Naive thymus-derived CD8-positive, alpha-beta T cell (primary cell): ENCODE measurements around the gene TAPBP. TPM values are rescaled to one million over a fixed set of nuclear protein-coding genes. Genes with fewer than 3 reads are reported as not detected.

ENCODE experiments used
- ATAC-seq, 2 donors: fragments of 150-1000 bp; cut with Tn5 transposase in 1 of 2; sonication (Bioruptor Pico), chemical (Tn5 transposase) in 1 of 2; 1 replicate in 1 of 2; 2 replicates in 1 of 2; pipeline ENCODE4 v1.10.0; 2021; ENCODE audit warnings: mild to moderate bottlenecking in 2 of 2, moderate library complexity in 2 of 2
- POLR2A ChIA-PET: fragments of 350-600 bp; sonication (Branson Sonifier 250); formaldehyde crosslinking; loops from one replicate; lab custom pipeline; 2021; ENCODE audit warnings: antibody characterized with exemption; lab: Charles Lee
- DNase-seq, 10 donors: peaks; one replicate each; pipeline versions ENCODE4 v3.0.0 to v3.0.0-alpha.2; 2020 to 2022
- H3K27ac Mint-ChIP-seq, 10 donors: one replicate each; pipeline ENCODE4 v1.8.0; 2020 to 2022; ENCODE audit warnings: mild to moderate bottlenecking in 10 of 10, mixed read lengths in 10 of 10, moderate library complexity in 4 of 10, inconsistent platforms in 1 of 10
- H3K27me3 Mint-ChIP-seq, 5 donors: one replicate each; pipeline ENCODE4 v1.8.0; 2021 to 2022; ENCODE audit warnings: mixed read lengths in 5 of 5
- H3K36me3 Mint-ChIP-seq, 3 donors: one replicate each; pipeline ENCODE4 v1.8.0; 2020 to 2022; ENCODE audit warnings: mixed read lengths in 3 of 3, mild to moderate bottlenecking in 2 of 3, inconsistent platforms in 1 of 3
- H3K4me1 Mint-ChIP-seq, 4 donors: one replicate each; pipeline ENCODE4 v1.8.0; 2021 to 2022; ENCODE audit warnings: mixed read lengths in 4 of 4
- H3K4me3 Mint-ChIP-seq, 10 donors: one replicate each; pipeline ENCODE4 v1.8.0; 2020 to 2022; ENCODE audit warnings: mild to moderate bottlenecking in 10 of 10, mixed read lengths in 10 of 10, moderate library complexity in 6 of 10, inconsistent platforms in 1 of 10
- H3K9me3 Mint-ChIP-seq, 9 donors: one replicate each; pipeline ENCODE4 v1.8.0; 2020 to 2022; ENCODE audit warnings: mixed read lengths in 9 of 9, mild to moderate bottlenecking in 3 of 9, inconsistent platforms in 1 of 9, moderate library complexity in 1 of 9
- polyA plus RNA-seq, 3 donors: library from polyadenylated mRNA; unstranded; fragments of 300-500 nt; fragmentation: Illumina TruSeq; gene quantifications; one replicate each; pipeline ENCODE4 v1.2.3, GENCODE V29; 2021
- total RNA-seq, 8 experiments: library from RNA in 2 of 8; stranded (reverse) in 2 of 8; gene quantifications; one replicate each; pipeline ENCODE4 v1.2.3 and lab custom pipeline; 2021 to 2026

TAPBP gene
- total and polyA plus RNA-seq, 5 experiments from 2014 or later: 212 to 372 (median 259) TPM

DNA sequence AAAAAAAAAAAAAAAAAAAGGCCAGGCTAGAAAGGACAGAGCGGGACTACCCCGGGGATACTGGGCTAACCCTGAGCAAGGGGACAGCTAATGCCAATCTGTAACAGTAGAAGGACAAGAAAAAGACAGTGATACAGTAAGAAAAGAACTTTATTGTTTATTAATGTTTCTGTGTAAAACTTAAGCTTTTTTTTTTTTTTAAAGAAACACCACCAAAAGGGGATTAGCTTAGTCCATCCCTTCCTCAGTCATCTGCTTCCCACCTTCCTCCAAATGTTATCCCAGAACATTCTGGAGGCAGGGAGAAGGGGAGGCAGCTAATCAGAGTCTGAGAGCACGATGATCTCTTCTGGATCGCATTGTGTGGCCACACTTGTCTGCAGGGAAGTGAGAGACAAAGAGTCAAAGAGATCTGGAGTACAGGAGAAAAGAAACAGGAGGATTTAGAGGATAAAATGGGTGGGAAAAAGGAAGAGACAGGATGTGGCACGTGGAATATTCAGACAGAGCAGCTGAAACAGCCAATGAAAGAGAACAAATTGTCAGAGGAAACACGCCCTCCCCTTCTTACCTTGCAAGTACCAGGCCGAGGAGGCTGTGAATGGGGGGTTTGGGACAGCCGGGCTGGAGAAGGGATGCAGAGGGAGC, 4.7 kb upstream of the TAPBP start:
- peak overlapping the region; percentile 95 to 100 (median 98) for H3K27ac Mint-ChIP-seq
- ATAC-seq (no peak), DNase-seq (no peak)
- peak overlapping the region; percentile 80 to 100 (median 99) for H3K4me3 Mint-ChIP-seq
- POLR2A ChIA-PET: interaction anchor here (0.5 to 5.3 kb wide), 21 partner anchors 8 to 474 kb away, joined by 3 to 141 read pairs (median 11); partner anchors contain the start of genes B3GALT4, PFDN6, RGL2 and RPS18
- peaks cover 0 to 45% (median 16%) of the 10 kb centered on the region in 3 donors for H3K36me3 Mint-ChIP-seq
- no peaks in the 10 kb centered on the region for H3K27me3 Mint-ChIP-seq
- H3K9me3 Mint-ChIP-seq: no peaks in the 10 kb centered on the region
- H3K4me1 Mint-ChIP-seq: peaks cover 41 to 90% (median 83%) of the 10 kb centered on the region in 4 donors

DNA sequence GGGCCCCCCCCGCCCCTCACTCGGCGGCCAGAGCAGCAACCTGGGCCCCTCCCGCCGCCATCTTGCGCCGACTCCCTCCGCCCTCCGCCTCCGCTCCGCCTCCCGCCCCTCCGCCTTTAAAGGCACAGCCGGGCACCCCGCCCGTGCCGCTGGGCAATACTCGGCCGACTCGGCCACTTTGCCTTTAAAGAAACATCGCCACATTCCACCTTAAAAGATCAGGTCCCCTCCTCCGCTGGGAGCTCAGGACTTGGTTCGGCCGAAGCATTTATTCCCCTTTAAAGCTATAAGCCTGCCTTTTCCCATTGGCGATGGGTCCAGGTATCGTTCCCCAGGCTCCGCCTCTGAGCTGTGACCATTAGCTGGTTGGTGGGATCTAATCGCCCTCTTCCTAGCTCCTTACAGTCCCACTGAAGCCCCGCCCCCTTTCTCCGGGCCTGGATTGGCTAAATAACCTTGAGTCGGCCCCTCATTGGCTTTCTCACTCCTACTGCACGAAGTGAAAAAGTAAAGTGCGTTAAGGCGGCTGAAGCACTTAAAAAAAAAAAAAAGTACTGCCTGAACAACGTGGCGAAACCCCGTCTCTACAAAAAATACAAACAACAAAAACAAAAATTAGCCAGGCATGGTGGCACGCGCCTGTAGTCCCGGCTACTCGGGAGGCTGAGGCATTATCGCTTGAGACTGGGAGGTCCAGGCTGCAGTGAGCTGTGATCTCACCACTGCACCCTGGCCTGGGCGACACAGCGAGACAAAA, 4.0 kb upstream of the TAPBP start, which contains the start of gene ZBTB22:
ZBTB22 (minus strand) TSS at position 76 of the 757 bp plus-strand sequence. CDS start 828 bp downstream, outside the sequence.
- POLR2A ChIA-PET: interaction anchor here (0.6 to 5.3 kb wide), 28 partner anchors 9 to 1689 kb away, joined by 3 to 141 read pairs (median 5); partner anchors contain the start of genes B3GALT4, PFDN6, RGL2 and RPS18
- no peaks in the 10 kb centered on the region for H3K27me3 Mint-ChIP-seq

DNA sequence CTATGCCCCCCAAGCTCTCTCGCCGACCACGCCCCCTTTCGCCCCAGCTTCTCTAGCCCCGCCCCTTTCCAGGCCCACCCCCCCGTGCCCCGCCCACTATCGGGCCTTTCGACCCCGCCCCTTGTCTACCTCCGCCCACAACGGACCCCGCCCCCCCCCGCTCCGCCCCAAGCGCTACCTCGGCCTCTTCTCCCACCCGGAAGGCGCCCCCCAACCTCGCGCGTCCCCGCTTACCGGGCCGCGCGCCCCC, 3.5 kb upstream of the TAPBP start:
- H3K27ac Mint-ChIP-seq: peak overlapping the region in 9 of 10 donors; percentile 86 to 100 (median 95)
- peaks cover 0 to 46% (median 17%) of the 10 kb centered on the region in 3 donors for H3K36me3 Mint-ChIP-seq
- no peak for DNase-seq
- H3K27me3 Mint-ChIP-seq: no peaks in the 10 kb centered on the region
- H3K4me1 Mint-ChIP-seq: peaks cover 36 to 88% (median 81%) of the 10 kb centered on the region in 4 donors
- POLR2A ChIA-PET: interaction anchor here (0.6 to 5.3 kb wide), 22 partner anchors 9 to 890 kb away, joined by 3 to 141 read pairs (median 8); partner anchors contain the start of genes B3GALT4, PFDN6, RGL2 and RPS18
- no peak for ATAC-seq
- H3K4me3 Mint-ChIP-seq: peak overlapping the region in 9 of 10 donors; percentile 67 to 100 (median 83)
- H3K9me3 Mint-ChIP-seq: no peaks in the 10 kb centered on the region

More for the DNA sequence above, 4.0 kb upstream of the TAPBP start, which contains the start of gene ZBTB22:
- peaks cover 36 to 87% (median 79%) of the 10 kb centered on the region in 4 donors for H3K4me1 Mint-ChIP-seq
- DNase-seq (peak; percentile 89 to 98 (median 94)), ATAC-seq (peak; percentile 59 to 62)
- H3K9me3 Mint-ChIP-seq: no peaks in the 10 kb centered on the region
- peak within 1 kb of the TSS in 9 of 10 donors; percentile 96 to 100 (median 99) for H3K4me3 Mint-ChIP-seq
- H3K27ac Mint-ChIP-seq: peak within 1 kb of the TSS; percentile 95 to 100 (median 98)
- peaks cover 0 to 45% (median 16%) of the 10 kb centered on the region in 3 donors for H3K36me3 Mint-ChIP-seq

DNA sequence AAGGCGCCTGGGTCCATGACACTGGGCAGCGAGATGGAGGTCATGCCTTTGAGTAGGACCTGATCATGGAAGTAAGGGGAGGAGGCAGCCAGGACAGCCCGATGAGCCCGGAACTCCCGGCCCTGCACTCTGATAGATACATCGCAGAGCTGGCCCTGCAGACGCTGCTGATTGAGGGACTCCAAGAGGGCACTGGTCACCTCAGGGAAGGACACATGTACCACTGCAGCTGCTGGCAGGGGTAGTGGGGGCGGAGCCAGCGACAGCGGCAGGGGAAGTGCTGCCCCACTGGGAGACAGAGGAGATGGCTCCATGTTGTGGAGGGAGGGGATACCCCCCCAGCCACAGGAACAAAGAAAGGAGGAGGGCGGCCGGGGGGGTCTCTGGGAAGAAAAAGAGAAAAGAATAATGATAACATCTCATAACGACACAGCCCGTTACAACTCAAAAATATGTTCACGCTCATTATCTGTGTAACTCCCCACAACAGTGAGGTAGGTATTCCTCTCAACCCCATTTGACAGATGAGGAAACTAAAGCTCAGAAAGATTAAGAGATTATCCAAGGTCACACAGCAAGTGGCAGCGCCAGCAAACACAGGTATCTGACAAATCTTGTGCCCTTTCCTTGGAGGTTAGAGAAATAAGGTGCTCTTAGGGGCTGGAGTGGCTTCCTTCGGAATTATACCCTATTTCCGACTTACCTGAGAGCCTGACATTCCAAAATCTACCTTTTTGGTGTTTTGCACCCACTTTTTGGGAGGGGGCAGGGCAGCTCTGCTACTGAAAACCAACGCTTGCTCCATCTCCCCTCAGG, 2.9 kb upstream of the TAPBP start:
- POLR2A ChIA-PET: interaction anchor here (0.8 to 5.3 kb wide), 18 partner anchors 10 to 472 kb away, joined by 3 to 141 read pairs (median 10); partner anchors contain the start of genes B3GALT4, PFDN6, RGL2 and RPS18
- no peaks in the 10 kb centered on the region for H3K27me3 Mint-ChIP-seq

DNA sequence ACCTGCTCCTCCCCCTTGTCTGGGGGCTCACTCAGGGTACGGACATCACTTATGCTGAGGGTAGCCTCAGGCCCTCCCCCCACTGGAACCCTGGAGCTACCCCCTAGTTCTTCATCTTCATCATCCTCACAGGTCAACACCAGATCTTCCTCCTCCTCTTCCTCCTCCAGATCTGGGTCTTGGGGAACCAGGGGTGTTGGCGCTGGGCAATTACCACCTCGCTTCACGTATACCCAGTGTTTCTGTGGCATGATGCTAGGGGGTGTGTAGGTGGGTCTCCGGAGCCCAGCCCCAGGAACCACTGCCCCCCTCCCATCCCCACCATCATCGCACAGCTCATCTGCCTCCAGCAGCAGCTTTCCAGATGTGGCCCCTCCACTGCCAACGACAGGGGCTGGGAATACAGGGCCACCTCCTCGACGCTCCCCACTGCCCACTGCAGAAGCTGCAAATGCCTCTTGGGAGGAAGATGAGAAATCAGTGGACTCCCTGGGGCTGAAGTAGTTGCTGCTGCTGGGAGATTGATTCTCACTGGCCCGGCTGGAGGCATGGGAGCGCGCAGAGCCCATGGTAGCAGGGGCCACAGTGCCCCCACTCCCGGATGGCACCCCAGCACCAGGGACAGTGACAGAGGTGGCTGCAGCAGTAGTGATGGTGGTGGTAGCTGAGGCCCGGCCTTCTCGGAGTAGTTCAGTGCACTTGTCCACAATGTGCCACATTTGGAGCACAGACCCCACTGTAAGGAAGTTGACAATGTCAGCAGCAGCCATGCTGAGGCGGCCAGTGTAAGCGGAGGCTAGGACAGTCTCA, 2.1 kb upstream of the TAPBP start:
- Mint-ChIP-seq H3K27ac (peak overlapping the region; percentile 83 to 100 (median 98)), H3K9me3 (no peaks in the 10 kb centered on the region), H3K36me3 (peaks cover 0 to 42% (median 18%) of the 10 kb centered on the region in 3 donors), H3K27me3 (no peaks in the 10 kb centered on the region), H3K4me3 (peak overlapping the region; percentile 70 to 100 (median 97)), H3K4me1 (peaks cover 29 to 85% (median 80%) of the 10 kb centered on the region in 4 donors)
- ATAC-seq (no peak), DNase-seq (no peak)
- POLR2A ChIA-PET: interaction anchor here (0.6 to 5.3 kb wide), 9 partner anchors 9 to 110 kb away, joined by 3 to 141 read pairs (median 4); partner anchors contain the start of genes PFDN6, RPS18, VPS52 and WDR46

More for the DNA sequence above, 2.9 kb upstream of the TAPBP start:
- ATAC-seq (no peak), DNase-seq (peak in 1 of 10 donors; percentile 63)
- Mint-ChIP-seq H3K27ac (peak overlapping the region; percentile 83 to 100 (median 96)), H3K36me3 (peaks cover 0 to 44% (median 18%) of the 10 kb centered on the region in 3 donors), H3K9me3 (no peaks in the 10 kb centered on the region), H3K4me1 (peaks cover 32 to 88% (median 82%) of the 10 kb centered on the region in 4 donors), H3K4me3 (peak overlapping the region in 9 of 10 donors; percentile 67 to 100 (median 76))

DNA sequence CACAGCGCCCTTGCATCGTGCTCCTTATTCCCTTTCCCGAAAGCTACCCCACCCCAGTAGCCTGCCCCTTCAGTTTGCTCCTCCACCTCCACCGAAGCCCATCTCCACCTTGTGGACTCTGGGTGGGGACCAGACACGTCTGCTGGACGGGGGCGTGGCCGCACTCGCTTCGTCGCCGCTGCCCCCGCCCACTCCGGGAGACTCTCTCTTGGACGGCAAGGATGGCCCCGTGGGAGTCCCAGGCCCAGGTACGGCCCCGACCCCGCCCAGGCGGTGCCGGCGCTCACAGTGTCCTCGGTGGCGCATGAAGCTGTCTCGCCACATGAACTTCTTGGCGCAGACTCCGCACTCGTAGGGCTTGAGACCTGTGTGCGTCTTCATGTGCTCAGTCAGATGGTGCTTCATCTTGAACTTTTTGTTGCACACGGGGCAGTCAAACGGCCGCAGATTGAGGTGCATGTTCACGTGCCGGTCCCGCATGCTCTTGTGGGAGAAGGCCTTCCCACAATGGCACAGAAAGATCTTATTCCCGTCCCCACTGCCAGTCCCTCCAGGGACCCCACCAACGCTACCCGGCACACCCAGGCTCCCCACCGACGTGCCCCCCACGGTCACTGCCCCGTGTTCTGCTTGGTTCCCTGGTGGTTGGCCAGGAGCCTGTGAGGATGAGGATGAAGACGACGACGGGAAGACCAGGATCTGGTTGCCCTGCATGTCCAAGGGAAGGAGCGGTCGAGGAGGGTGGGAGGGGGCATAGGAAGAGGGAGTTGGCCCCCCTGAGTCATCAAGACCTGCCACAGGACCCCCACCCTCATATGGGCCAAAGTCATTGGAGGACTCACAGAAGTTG, 1.3 kb upstream of the TAPBP start:
- Mint-ChIP-seq H3K4me3 (peak overlapping the region; percentile 95 to 100 (median 98)), H3K36me3 (peaks cover 0 to 41% (median 15%) of the 10 kb centered on the region in 3 donors), H3K4me1 (peaks cover 28 to 82% (median 74%) of the 10 kb centered on the region in 4 donors), H3K9me3 (no peaks in the 10 kb centered on the region), H3K27ac (peak overlapping the region; percentile 95 to 100 (median 98)), H3K27me3 (no peaks in the 10 kb centered on the region)
- DNase-seq (peak in 1 of 10 donors; percentile 21), ATAC-seq (no peak)
- POLR2A ChIA-PET: interaction anchor here (0.6 to 5.3 kb wide), 8 partner anchors 10 to 43 kb away, joined by 4 to 141 read pairs (median 4); partner anchors contain the start of genes PFDN6, RPS18, VPS52 and WDR46

DNA sequence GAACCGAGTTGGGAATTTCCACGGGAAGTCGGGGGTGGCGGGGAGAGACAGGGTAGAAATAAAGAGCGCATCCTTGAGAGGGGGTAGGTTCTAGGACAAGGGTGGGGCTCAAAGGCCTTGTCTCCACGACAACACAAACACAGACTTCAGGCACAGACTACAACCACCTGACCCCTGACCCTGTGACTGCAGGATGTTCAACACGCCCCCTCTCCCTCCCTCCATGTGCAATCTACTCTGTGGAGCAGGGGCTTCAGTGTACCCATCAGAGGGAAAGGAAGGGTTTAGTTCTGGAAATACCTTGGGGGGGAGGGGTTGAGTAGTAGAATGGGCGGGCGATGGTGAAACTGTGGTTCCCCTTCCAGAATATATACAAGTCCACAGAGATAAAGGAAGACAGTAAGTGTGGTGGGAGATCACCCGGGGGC, 651 bp upstream of the TAPBP start:
- ATAC-seq (peak; percentile 32 to 55), DNase-seq (peak; percentile 40 to 86 (median 75))
- POLR2A ChIA-PET: interaction anchor here (1.1 to 5.3 kb wide), 3 partner anchors 10 to 37 kb away, joined by 4 to 141 read pairs (median 30); partner anchors contain the start of gene B3GALT4
- Mint-ChIP-seq H3K27ac (peak overlapping the region; percentile 95 to 100 (median 98)), H3K4me3 (peak overlapping the region; percentile 95 to 99 (median 98)), H3K36me3 (peaks cover 0 to 41% (median 9%) of the 10 kb centered on the region in 3 donors), H3K27me3 (no peaks in the 10 kb centered on the region), H3K4me1 (peaks cover 22 to 75% (median 69%) of the 10 kb centered on the region in 4 donors), H3K9me3 (no peaks in the 10 kb centered on the region)

DNA sequence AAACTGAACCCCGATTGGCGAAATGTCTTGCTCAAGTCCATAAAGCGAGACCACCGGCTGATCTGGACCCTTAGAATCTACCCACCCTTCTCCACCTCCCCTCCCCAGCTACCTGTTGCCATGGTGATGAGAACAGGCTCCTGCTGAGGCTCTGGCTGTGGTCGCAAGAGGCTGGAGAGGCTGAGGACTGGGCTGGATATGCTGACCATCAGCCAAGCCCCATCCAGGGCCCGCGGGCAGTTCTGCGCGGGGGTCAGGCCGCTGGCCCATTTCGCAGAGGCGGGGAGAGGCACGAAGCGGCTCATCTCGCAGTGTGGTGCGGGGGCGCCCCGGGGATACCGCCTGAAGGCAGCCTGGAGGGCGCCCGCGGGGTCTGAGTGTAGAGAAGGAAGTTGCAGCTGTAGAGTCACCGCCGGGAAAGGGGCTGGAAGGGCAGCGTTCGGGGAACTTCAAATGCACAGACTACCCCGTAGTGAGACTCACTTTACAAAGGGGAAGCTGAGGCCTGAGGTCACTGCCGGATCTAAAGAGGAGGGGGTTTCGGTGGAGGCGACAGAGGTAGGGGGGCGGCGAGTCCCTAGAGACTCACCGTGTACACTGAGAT, 671 bp downstream of the TAPBP start:
- H3K4me1 Mint-ChIP-seq: peaks cover 18 to 71% (median 65%) of the 10 kb centered on the region in 4 donors

DNA sequence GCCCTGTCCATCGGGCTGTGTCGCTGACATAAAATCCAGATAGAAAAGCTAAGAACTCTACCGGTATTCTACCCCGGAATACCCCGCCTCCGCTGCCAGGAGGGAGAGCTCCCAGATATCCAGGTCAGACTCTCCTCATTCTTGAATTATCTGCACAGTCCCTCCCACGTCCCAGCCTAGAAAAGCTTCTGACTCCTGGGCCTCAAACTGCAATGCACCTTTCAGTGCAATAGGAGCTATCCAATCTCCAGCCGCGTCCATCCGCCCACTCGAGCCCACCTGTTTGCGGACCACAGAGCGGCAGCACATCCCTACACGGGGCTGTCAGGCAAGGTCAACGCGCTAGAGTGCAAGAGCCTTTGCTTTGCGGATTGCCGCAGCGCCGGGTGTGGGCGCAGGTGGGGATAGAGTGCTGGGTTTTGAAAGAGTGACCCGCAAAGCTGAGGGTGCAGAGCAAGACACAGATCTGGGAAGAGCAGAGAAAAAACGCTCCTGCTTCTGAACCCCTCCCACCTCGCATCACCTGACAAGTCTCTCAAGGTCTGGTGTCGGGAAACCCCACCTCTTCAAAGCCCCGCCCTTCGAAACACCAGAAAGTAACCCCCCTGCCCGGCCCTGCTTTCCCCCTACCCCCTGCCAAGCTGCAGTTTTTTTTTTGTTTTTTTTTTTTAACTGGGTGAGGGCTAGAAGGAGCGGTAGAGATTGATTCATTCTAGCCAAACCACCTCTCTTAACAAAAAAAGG, 1.3 kb downstream of the TAPBP start:
- H3K4me1 Mint-ChIP-seq: peaks cover 17 to 70% (median 65%) of the 10 kb centered on the region in 4 donors
- H3K36me3 Mint-ChIP-seq: peaks cover 0 to 40% (median 3%) of the 10 kb centered on the region in 3 donors
- H3K9me3 Mint-ChIP-seq: no peaks in the 10 kb centered on the region
- ATAC-seq: peak; percentile 44 to 49
- peak overlapping the region; percentile 95 to 100 (median 98) for H3K27ac Mint-ChIP-seq
- no peaks in the 10 kb centered on the region for H3K27me3 Mint-ChIP-seq
- H3K4me3 Mint-ChIP-seq: peak overlapping the region; percentile 95 to 99 (median 98)
- POLR2A ChIA-PET: interaction anchor here (0.5 to 4.9 kb wide), 21 partner anchors 11 to 343 kb away, joined by 3 to 89 read pairs (median 7); partner anchors contain the start of genes B3GALT4, CUTA, PFDN6 and RGL2
- peak; percentile 66 to 92 (median 85) for DNase-seq

More for the DNA sequence above, 671 bp downstream of the TAPBP start:
- DNase-seq: peak in 6 of 10 donors; percentile 26 to 44 (median 42)
- Mint-ChIP-seq H3K36me3 (peaks cover 0 to 40% (median 4%) of the 10 kb centered on the region in 3 donors), H3K9me3 (no peaks in the 10 kb centered on the region), H3K27ac (peak overlapping the region; percentile 95 to 100 (median 98)), H3K27me3 (no peaks in the 10 kb centered on the region), H3K4me3 (peak overlapping the region; percentile 95 to 99 (median 98))
- peak; percentile 6 to 15 for ATAC-seq
- POLR2A ChIA-PET: interaction anchor here (0.5 to 4.9 kb wide), 21 partner anchors 11 to 343 kb away, joined by 3 to 89 read pairs (median 6); partner anchors contain the start of genes B3GALT4, CUTA, PFDN6 and RGL2
